ENCODE measurements around the gene RSPO1. TPM values are rescaled to one million over a fixed set of nuclear protein-coding genes. Genes with fewer than 3 reads are reported as not detected.

RSPO1 gene
- polyA plus RNA-seq, 1 of the 3 experiments (the other 2 are of a cell fraction) = 0.03 TPM

- peaks cover 0 to 23% of the 10 kb centered on the region in 2 experiments; a peak in 1 of 4 replicates for H3K4me1 ChIP-seq (ENCODE audit: control insufficient read depth in 1 of 2, insufficient read depth in 2 of 2, low read depth in 1 of 2, low read length in 1 of 2)
- H3K9me2 ChIP-seq = no peaks in the 10 kb centered on the region
- TF ChIP-seq MAX (IDR thresholded peaks at IDR 0.05; ENCODE audit: low read depth) = no peak
- H3K36me3 ChIP-seq (replicated peaks in 1 of 2; ENCODE audit: control insufficient read depth in 1 of 2, insufficient read depth in 2 of 2, low read length in 1 of 2) = no peaks in the 10 kb centered on the region
- no peak overlapping the region for H2AFZ ChIP-seq (ENCODE audit: low read depth)
- no peak for DNase-seq
- POLR2A ChIA-PET = interaction anchor here (0.5 kb wide), 1 partner anchor 22 kb away, joined by 4 read pairs; no protein-coding TSS in a partner anchor
- CTCF ChIA-PET = interaction anchor here (0.6 to 8.4 kb wide), 7 partner anchors 12 to 79 kb away, joined by 3 to 56 read pairs (median 3); no protein-coding TSS in a partner anchor
- H3F3A ChIP-seq (replicated peaks; ENCODE audit: insufficient read depth) = no peaks in the 10 kb centered on the region
- no peaks in the 10 kb centered on the region for H3K9me3 ChIP-seq
- no peak overlapping the region for H3K9ac ChIP-seq
- H3K4me3 ChIP-seq (ENCODE audit: low read depth in 2 of 2, low read length in 1 of 2) = no peak overlapping the region
- 73% methylated on average over 8 of the region's 11 CpGs for WGBS (ENCODE audit: low lambda C conversion rate)
- no peaks in the 10 kb centered on the region for H3K79me2 ChIP-seq (ENCODE audit: insufficient read depth)
- H3K4me2 ChIP-seq = no peak overlapping the region
- 0 out of 2 replicates have a peak, but pooled peaks cover 9% of the 10 kb centered on the region for H3K27me3 ChIP-seq (ENCODE audit: insufficient read depth)
- no peak overlapping the region for H3K27ac ChIP-seq (ENCODE audit: low read depth in 2 of 2, low read length in 1 of 2)
- H4K20me1 ChIP-seq (ENCODE audit: insufficient read depth) = no peaks in the 10 kb centered on the region
Measured at GRCh38 chr1:37662031-37662755, 27.5 kb upstream of the RSPO1 start.

GRCh38 chr1:37661401-37661800 is 26.7 kb upstream of the RSPO1 start:
- Histone ChIP-seq H4K20me1 (ENCODE audit: insufficient read depth) (no peaks in the 10 kb centered on the region), H2AFZ (ENCODE audit: low read depth) (no peak overlapping the region), H3F3A (replicated peaks; ENCODE audit: insufficient read depth) (no peaks in the 10 kb centered on the region), H3K9me2 (no peaks in the 10 kb centered on the region), H3K27ac (ENCODE audit: low read depth in 2 of 2, low read length in 1 of 2) (no peak overlapping the region), H3K9ac (no peak overlapping the region), H3K4me1 (ENCODE audit: control insufficient read depth in 1 of 2, insufficient read depth in 2 of 2, low read depth in 1 of 2, low read length in 1 of 2) (peaks cover 0 to 16% of the 10 kb centered on the region in 2 experiments; a peak in 1 of 4 replicates), H3K79me2 (ENCODE audit: insufficient read depth) (no peaks in the 10 kb centered on the region), H3K9me3 (no peaks in the 10 kb centered on the region), H3K27me3 (ENCODE audit: insufficient read depth) (0 out of 2 replicates have a peak, but pooled peaks cover 1% of the 10 kb centered on the region), H3K4me3 (ENCODE audit: low read depth in 2 of 2, low read length in 1 of 2) (no peak overlapping the region), H3K4me2 (no peak overlapping the region), H3K36me3 (replicated peaks in 1 of 2; ENCODE audit: control insufficient read depth in 1 of 2, insufficient read depth in 2 of 2, low read length in 1 of 2) (no peaks in the 10 kb centered on the region)
- ChIA-PET POLR2A (no interaction called here), CTCF (interaction anchor here (1.1 to 8.4 kb wide), 4 partner anchors 19 to 78 kb away, joined by 3 to 56 read pairs (median 12); no protein-coding TSS in a partner anchor)
- 56% methylated on average over 9 of the region's 9 CpGs for WGBS (ENCODE audit: low lambda C conversion rate)
- DNase-seq = no peak
- TF ChIP-seq GABPA (IDR thresholded peaks at IDR 0.05; ENCODE audit: low read depth) (no peak), YY1 (IDR thresholded peaks at IDR 0.05; ENCODE audit: low read depth) (no peak), ZBTB33 (IDR thresholded peaks at IDR 0.05; ENCODE audit: borderline replicate concordance, low read depth) (no peak), TAF1 (IDR thresholded peaks at IDR 0.05; ENCODE audit: borderline replicate concordance, low read depth, low read length) (no peak), RFX5 (IDR thresholded peaks at IDR 0.05; ENCODE audit: low read length) (no peak), GATA2 (CRISPR knock-in tag; IDR thresholded peaks at IDR 0.05) (no peak), USF2 (IDR thresholded peaks at IDR 0.05; ENCODE audit: borderline replicate concordance, low read depth, low read length) (no peak), FOXJ3 (CRISPR knock-in tag; IDR thresholded peaks at IDR 0.05) (no peak), NFIC (IDR thresholded peaks at IDR 0.05; ENCODE audit: borderline replicate concordance) (no peak), MEF2A (IDR thresholded peaks at IDR 0.05; ENCODE audit: borderline replicate concordance, low read depth) (no peak), EZH2phosphoT487 (IDR thresholded peaks at IDR 0.05; ENCODE audit: borderline replicate concordance, low read depth) (no peak), EP300 (IDR thresholded peaks at IDR 0.05; ENCODE audit: borderline replicate concordance in 1 of 2, low read depth in 1 of 2, low read length in 1 of 2) (no peak), TCF12 (IDR thresholded peaks at IDR 0.05) (no peak), USF1 (IDR thresholded peaks at IDR 0.05; ENCODE audit: borderline replicate concordance, low read depth) (no peak)
- TF ChIP-seq, protein P1, sequence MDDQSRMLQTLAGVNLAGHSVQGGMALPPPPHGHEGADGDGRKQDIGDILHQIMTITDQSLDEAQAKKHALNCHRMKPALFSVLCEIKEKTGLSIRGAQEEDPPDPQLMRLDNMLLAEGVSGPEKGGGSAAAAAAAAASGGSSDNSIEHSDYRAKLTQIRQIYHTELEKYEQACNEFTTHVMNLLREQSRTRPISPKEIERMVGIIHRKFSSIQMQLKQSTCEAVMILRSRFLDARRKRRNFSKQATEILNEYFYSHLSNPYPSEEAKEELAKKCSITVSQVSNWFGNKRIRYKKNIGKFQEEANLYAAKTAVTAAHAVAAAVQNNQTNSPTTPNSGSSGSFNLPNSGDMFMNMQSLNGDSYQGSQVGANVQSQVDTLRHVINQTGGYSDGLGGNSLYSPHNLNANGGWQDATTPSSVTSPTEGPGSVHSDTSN (IDR thresholded peaks at IDR 0.05) = no peak
- TF ChIP-seq, protein P2, sequence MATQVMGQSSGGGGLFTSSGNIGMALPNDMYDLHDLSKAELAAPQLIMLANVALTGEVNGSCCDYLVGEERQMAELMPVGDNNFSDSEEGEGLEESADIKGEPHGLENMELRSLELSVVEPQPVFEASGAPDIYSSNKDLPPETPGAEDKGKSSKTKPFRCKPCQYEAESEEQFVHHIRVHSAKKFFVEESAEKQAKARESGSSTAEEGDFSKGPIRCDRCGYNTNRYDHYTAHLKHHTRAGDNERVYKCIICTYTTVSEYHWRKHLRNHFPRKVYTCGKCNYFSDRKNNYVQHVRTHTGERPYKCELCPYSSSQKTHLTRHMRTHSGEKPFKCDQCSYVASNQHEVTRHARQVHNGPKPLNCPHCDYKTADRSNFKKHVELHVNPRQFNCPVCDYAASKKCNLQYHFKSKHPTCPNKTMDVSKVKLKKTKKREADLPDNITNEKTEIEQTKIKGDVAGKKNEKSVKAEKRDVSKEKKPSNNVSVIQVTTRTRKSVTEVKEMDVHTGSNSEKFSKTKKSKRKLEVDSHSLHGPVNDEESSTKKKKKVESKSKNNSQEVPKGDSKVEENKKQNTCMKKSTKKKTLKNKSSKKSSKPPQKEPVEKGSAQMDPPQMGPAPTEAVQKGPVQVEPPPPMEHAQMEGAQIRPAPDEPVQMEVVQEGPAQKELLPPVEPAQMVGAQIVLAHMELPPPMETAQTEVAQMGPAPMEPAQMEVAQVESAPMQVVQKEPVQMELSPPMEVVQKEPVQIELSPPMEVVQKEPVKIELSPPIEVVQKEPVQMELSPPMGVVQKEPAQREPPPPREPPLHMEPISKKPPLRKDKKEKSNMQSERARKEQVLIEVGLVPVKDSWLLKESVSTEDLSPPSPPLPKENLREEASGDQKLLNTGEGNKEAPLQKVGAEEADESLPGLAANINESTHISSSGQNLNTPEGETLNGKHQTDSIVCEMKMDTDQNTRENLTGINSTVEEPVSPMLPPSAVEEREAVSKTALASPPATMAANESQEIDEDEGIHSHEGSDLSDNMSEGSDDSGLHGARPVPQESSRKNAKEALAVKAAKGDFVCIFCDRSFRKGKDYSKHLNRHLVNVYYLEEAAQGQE (IDR thresholded peaks at IDR 0.05; ENCODE audit: low read depth, low read length) = no peak
